Measurements from ENCODE around the gene TCF7L2.

GRCh38 chr10:112973805-112974204, 23.8 kb downstream of the TCF7L2 start:
- TF ChIP-seq CTCF (IDR thresholded peaks at IDR 0.05) (no peak), POLR2A (IDR thresholded peaks at IDR 0.05) (no peak)
